GM12892 (cell line): Measurements from ENCODE around the gene ACAT2.
"Not testable (repeated sequence)": the region's sequence is repeated elsewhere in the genome, so short reads cannot be mapped to it uniquely, and the experiment has no call there.

Experiments used
- POLR2A ChIP-seq: IDR thresholded peaks from 2 replicates; pipeline ENCODE4 v1.6.1; 2011; ENCODE audit warnings: low read depth, low read length, control low read depth
- POLR2AphosphoS5 ChIP-seq: IDR thresholded peaks from 2 replicates; pipeline ENCODE4 v1.6.1; 2011; ENCODE audit warnings: low read depth, low read length, control low read depth
- TAF1 ChIP-seq: IDR thresholded peaks from 2 replicates; pipeline ENCODE4 v1.6.1; 2011; ENCODE audit warnings: low read depth, mild to moderate bottlenecking, control low read depth, low read length, borderline replicate concordance

DNA sequence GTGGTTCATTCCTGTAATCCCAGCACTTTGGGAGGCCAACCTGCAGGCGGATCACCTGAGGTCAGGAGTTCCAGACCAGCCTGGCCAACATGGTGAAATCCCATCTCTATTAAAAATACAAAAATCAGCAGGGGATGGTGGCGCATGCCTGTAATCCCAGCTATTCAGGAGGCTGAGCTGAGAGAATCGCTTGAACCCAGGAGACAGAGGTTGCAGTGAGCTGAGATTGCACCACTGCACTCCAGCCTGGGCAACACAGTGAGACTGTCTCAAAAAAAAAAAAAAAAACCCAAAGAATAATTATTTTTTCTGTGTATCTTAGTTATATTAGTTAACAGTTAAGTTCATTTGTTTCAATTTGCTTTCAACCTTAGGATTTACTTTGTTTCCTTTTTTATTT is 36.6 kb upstream of the ACAT2 start:
- TF ChIP-seq POLR2A, TAF1, POLR2AphosphoS5: not testable (repeated sequence)
